ENCODE results near the gene CNN3.

CNN3 gene

DNA sequence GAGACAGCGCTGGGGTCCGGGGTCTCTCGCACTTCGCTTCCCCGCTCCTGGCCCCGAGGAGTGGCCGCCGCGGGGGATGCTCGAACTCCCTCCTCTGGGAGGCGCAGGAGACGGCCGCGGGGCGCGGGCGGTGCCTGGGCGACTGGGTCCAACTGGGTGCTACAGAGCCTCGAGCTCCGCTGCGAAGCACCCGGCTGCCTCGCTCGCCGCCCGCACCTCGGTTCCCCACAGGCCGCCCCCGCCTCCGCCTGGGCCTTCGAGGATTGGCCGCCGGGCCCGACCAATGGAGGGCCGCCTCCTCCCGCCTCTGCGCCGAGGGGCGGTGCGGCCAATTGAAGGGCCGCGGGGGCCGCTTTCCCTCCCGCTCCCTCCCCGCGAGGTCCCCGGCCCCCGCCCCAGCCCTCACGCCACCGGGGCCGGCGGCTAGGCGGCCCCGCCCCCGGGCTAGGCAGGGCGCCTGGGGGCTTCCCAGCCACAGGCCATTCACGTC lies at the start of gene CNN3:
TSS of gene CNN3 (minus strand) at position 196 of the 490 bp plus-strand sequence. CDS start 216 bp downstream, outside the sequence.
- FAIRE-seq = no peak

DNA sequence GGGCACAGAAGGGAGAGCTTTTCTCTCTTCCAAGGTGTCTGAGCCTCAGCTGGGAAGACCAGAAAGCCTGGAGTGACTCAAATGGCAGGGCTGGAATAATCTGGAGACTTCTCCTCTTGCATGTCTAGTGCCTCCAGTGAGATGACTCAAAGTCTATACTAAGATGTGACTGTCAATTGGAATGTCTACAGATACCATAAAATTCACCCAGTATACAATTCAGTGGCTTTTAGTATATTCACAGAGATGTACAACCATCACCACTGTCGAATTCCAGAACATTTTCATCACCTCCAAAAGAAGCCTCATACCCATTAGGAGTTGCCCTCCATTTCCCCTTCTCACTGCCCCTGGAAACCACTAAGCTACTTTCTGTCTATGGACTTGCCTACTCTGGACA lies 47.9 kb upstream of the CNN3 start:
- no peak for FAIRE-seq

DNA sequence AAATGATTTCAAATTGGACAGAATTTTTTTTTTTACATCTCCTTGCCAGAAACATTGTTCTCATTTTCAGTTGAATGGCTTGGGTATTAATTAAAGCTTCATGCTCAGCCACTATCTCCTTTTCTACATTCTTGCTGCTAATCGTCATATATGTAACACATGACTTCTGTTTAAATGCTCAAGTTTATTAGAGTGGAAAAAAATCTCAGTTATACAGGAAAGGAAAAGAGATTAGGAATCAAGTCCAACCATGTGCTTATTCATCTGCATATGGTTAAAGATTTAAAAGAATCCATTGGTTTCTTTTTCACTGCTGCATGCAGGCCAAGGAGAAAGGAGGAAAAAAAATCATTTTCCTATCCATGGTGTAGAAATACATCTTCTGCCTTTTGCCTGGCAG lies 47.3 kb upstream of the CNN3 start:
- peak; percentile 24 for FAIRE-seq

DNA sequence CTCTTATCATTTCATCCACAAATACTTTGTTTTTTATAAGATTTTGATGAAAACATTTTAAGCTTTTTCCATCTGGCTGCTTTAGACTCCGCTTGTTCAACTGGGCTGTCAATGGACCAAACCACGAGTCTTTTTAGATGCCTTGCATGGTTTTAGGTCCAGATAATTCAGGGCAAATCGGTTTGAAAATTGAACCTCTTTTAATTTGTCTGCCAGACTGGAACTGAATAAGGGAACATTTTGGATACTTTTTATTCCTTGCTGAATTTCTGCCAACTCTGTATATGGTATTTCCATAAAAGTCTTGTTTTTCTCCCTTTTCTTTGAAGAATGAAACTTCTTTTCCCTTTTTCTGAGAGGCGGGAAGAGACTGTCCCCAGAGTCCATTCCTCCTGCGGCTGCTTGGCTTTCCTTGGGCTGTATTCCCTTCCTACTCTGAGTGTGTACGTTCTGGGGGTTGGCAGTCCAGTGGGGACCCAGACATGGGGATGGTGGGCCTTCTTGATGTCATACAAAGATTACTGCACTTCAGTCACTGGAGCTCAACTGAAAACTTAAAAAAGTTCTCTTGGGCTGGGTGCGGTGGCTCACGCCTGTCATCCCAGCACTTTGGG lies 46.5 kb upstream of the CNN3 start:
- no peak for FAIRE-seq

DNA sequence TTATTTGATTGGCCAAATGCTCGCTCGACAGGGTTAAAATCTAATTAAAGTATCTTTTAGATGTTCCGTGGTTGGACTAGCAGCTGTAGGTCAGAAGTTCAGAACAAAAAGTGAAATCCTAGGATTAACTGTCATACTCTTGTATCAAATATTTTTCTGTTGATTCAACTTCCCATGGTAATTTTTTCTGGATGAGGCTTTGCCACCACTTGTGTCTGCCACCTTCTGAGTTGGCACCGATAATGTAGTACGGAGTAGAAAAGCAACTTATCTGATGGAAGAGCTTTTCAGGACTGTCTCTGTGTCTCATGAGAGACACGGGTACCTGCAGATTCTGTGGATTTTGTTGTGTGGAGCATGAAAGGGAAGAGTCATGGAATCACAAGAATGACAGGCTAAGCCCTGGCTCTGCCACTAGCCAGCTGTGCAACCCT lies 44.6 kb upstream of the CNN3 start:
- no peak for FAIRE-seq

DNA sequence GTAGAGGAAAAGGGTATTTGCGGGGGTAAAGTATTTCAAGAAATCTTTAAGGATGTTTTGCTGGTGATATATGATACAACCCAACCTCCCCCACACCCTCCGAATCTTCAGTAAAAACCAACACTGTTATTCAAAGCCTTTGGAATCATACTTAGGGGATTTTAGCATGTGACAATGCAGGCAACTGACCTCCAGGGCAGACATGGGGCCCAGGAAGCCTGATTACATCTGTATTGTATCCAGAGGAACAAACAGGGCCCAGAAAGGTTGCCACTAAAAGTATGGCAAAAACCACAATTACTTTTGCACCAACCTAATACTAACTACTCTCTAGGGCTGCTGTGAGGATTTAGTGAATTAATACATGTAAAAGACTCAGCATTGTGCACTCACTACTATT lies 43.9 kb upstream of the CNN3 start:
- no peak for FAIRE-seq

DNA sequence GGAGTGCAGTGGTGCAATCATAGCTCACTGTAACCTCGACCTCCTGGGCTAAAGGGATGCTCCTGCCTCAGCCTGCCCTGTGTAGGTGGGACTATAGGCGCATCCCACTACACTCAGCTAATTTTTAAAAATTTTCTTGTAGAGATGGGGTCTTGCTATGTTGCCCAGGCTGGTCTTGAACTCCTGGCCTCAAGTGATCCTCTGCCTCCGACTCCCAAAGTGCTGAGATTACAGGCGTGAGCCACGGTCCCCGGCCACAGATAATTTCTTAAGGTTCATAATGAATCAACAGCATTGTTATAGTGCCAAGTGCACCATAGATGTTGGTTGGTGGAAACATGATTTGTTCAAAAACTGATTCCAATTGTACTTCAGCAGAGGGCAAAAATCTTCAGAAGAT lies 42.2 kb upstream of the CNN3 start:
- FAIRE-seq = no peak

DNA sequence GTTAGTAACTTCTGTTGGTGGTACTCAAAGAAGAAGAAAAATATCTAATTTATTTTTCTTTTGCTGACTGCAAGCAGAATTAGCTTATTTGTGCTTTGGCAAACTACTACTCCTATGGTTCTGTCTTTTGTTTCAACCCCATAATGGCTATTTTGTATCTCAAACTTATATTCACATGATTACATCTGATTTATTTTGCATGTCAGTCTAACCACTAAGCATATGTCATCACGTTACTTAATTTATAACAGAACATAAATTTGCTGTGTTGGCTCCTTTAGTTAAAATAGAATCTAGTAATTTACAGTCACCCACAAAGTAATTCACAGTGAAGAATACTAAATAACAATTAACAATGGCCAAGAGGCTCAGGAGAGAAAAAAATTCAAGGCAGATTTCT lies 39.1 kb upstream of the CNN3 start:
- FAIRE-seq = no peak

DNA sequence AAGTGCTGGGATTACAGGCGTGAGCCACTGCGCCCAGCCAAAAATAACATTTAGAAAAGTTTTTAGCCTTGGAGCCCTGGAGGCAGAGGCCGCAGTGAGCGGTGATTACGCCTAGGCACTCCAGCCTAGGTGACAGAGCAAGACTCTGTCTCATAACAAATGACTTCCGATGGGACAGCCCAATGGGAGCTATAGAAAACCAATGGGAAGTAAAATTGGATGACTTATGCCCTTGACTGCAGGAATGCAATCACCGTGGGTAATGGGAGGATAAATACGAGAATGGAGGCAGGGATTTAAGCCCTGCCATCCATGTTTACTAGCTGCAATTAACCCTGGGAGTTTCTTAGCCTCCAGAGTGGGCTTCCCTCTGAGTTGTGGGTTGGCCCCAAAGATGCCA lies 37.0 kb upstream of the CNN3 start:
- FAIRE-seq = no peak

DNA sequence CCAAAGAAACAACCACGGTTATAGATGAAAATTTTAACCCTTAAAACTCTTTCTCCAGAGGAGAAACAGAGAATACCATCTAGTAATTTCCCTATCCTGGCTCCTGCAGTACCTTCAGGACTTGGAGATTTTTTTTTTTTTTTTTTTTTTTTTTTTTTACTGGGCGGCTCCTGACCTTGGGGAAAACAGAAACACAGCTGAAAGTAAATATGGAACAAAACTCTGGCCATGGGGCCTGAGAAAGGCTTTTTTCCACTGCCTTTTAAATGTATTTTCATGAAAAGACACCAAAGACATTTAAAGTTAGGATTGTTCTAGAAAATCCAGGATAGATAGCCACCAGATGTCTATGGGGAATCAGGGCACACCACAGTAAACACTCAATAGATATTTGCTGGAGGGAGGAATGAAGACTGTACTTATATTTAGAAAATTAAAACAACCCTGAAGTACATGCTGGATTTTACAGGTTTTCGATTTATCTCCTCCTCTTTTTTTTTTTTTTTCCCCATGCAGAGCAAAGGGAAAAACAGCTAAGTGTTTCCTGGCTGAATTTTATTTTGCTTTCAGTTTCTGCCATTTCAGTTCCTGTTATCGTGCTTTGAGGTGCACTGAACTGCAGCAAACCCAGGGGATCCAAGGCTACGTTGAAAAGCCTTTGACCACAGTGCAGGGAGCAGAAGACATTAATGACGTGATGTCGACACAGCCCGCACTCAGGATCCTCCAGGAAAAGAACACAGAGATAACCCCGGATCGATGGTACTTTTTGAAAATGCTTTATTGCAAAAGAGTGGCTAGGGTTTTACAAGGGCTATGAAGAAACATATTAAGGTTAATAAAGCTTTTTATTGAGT lies 35.7 kb upstream of the CNN3 start:
- peak; percentile 98 for FAIRE-seq

DNA sequence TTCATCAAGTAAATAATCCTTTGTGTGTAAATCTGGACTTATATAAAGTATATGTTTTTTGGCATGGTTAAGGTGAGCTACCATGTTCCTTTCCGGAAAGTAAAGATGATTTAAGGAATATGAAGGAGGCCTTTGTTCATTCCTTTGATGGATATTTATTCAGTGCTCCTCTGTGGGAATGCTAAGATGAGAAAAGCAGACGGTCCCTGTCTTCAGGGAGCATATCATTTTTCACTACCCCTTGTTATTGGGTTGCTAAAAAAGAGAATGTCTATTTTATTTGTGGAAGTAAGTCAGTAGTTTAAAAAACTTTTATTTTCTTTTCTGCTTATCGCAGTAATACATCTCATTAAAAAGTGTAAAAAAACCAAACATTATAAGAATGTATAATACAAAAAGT lies 35.1 kb upstream of the CNN3 start:
- peak; percentile 21 for FAIRE-seq

DNA sequence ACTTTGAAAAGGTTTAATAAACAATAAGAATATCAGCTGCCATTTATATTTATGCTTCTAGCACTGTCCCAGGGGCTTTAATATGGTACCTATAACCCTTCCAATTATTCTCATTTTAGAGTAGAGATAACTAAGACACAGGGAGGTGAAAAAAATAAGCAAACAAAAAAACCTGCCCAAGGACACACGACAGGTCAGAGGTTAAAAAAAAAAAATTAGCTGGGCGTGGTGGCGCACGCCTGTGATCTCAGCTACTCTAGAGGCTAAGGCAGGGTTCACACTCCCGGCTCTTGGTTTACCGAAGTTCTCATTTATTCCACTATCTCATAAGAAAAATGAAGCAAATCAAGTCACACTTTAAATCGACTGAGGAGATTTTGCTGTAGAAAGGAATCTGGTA lies 34.7 kb upstream of the CNN3 start:
- FAIRE-seq = no peak

DNA sequence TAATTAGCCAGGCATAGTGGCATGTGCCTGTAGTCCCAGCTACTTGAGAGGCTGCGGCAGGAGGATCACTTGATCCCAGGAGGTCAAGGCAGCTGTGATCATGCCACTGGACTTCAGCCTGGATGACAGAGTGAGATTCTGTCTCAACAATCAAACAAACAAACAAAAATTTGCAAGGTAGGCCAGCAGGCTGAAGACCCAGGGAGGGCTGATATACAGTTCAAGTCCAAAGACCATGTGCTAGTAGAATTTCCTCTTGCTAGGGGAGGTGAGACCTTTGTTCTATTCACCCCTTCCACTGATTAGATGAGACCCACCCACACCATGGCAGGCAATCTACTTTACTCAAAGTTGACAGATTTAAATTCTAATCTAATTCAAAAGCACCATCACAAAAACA lies 31.2 kb upstream of the CNN3 start:
- FAIRE-seq = no peak

DNA sequence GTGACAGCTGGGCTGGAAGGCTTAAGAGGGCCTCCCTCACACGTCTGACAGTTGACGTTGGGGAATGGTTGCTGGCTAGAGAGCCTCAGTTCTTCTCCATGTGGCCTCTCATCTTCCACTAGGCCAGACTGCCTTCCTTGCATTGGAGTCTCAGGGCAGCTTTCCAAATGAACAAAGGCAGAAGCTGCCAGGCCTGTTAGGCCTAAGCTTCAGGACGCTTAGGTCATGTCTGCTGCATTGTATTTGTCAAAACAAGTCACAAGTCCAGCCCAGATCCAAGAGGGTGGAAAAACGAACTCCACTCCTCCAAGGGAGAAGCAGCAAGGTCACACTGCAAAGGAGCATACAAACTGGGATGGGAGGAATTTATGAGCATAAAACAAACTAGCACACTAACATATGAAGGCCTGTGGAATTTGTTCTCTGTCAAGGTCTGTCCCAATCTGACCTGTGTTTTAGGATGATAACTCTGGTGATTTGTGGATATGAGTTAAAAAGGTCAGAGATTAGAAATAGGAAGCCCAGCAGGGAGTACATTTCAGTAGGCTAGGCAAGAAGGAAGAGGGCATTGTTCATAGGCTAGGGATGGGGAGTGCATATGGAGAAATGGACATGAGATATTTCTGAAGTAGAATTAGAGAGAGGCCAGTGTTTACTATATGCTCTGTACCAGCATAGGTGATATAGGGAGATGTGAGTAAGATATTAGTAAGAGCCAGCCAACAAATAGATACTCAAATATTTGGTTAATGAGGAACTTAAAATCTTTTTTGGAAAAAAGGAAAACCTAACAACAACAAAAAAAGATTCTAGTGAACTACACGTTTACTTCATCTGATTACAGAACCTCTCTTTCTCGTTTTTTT lies 29.1 kb upstream of the CNN3 start:
- no peak for FAIRE-seq

DNA sequence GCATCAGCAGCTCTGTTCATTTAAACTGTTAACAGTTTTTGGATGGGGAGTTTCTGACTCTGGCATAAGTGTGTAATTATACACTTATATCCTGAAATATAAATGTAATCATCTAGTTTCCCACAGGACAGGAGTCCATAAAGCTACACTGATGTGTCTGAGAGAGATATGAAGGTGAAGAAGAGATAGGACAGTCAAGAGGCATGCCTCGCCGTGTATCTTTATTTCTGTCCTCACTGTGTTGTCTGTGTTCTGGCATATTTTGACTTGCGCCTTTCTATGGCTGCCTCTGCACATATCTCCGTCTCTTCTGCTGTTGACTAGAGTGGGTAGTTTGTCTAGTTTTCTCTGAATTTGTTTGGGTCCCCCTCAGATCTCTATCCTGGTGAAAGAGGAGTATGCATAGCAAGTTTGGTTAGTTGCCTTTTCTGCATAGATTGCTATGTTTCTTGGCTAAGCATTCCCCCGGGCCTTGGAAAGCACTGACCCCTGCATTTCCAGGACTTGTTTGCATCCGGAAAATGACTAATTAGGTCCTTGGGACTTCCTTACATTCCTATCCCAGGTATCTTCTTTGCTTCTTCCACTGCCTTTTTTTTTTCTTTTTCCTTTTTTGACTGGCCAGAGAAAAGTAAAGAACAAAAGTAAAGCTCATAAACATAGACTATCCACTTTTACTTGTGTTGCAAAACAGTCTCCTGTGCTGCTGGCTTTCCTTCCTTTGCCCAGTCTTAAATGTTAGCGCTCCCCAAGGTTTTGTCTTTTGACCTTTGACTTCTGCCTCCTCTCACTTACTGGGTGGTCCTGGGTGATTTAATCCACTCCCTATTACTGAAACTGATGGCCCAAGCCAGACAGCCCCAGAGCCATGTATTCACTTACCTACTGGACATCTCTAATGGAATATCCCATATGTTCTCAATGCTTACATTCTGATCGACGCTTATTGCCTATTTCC lies 27.6 kb upstream of the CNN3 start:
- FAIRE-seq = no peak

DNA sequence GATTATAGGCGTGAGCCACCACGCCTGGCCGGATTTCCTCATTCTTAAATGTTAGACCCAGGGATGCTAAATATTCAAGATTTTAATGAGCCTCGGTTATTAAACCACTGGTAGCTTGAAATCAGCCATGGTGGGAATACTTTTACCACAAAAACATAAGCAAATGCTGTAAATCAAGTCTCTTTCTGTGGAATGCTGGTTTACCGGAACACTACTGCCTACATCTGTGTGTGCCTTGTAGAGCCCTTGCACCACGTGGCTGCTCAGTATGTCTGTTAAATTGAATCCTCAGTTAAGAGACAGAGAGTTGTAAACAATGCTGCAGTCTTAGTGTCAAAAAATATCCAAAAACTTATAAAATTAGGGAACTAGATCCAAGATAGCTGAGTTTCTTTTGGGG lies 26.8 kb upstream of the CNN3 start:
- FAIRE-seq = no peak

DNA sequence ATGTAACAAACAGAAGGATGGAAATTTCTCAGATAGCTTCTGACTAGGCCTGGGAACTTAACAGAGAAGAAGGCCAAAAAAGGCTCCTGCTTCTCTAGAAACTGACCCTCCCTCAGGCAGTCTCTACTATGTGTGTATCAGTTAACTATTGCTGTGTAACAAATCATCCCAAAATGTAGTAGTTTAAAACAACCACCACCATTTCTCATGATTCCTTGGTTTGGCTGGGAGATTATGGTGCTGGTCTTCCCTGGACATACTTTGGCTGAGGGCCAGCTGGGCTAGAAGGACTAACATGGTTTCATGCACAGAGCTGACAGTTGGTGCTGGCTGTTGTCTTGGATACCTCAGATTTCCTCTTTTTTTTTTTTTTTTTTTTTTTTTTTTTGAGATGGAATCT lies 26.2 kb upstream of the CNN3 start:
- no peak for FAIRE-seq

DNA sequence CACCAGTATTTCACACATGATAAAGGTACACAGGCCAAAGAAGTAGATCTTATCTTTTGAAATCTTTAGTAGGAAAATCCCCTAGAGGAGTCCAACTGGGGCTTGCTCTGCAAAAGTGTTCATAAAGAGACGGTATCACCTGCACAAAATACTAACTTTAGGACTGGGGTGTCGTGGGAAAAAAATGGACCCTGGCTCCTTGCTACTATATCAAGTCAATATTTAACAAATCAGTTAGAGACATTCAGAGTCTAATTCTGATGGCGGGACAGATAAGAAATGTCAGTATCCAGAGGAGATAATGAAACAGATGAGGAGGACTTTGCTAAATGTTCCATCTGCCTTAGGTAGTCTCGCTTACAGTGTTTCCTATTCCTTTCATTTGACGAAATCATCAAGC lies 25.6 kb upstream of the CNN3 start:
- FAIRE-seq = no peak

DNA sequence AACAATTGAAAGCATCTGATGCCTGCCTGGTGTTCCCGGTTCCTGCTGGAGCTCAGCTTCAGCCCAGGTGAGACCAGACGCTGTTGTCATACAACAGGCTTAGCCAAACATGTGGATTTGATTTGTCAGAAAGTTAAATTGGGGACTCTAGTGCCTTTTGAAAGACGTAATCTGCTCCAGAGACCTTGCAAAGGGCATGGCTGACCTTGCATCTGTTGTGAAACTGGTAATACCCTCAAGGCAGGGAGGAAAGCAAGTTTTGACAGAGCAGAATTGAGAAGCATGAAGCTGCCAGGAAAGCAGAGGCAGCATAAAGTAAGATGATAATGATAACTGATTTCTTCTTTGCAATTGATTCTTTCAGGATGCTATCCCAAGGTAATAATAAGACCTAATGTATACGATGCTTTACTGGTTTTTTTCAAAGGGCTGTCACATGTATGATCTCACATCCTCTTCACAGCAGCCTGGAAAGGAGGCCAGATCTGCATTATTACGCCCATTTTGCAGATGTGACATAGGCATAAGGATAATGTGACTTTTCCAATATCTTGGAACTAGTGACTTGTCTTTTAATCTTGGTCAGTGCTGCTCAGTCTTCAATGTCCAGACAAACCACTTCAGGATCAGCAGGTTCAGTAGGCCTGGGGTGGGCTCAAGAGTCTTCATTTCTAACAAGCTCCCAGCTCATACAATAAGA lies 24.7 kb upstream of the CNN3 start:
- FAIRE-seq = no peak

DNA sequence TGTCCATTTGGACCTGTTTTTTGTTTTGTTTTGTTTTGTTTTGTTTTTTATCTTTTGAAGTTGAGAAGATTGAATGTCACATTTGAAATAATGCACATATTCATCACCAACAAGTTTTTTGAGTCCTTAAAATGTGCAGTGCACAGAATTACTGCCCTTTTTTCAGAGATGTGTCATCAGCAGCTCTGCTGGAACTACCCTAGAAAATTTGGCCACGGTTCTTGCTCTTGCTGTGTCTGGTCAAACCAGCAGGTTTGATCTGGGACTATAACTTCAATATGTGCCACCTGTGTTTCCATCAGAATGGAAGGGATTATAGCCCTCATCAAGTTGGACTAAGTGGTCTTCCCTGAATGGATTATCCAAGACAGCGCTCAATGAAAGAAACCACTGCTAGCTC lies 24.1 kb upstream of the CNN3 start:
- FAIRE-seq = no peak

Measured in islet of Langerhans (tissue), 1 donor.